ENCODE results near the gene BARX2. TPM values are rescaled to one million over a fixed set of nuclear protein-coding genes. Genes with fewer than 3 reads are reported as not detected.

The BARX2 gene
- total and polyA plus RNA-seq, 3 experiments from 2014 or later = not detected

DNA sequence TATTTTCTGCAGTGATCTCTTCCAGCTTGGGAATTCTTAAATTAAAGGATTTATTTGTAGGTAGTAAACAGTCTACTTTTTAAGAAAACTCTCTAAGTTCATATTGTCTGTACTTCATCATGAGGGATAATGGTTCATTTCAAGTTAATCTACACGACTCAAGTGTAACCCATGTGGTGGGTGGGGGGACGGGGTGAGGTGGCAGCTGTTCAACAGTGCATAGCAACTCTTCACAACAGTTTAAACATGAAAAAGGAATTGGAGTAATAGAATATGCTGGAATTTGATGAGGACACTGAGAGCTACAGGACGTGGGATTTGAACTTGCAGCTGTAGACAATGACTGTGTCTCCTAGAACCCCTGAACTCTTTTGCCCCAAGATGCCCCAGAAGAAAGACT is 20.8 kb downstream of the BARX2 start:
- Mint-ChIP-seq H3K4me3 (no peak overlapping the region), H3K27me3 (peaks cover 8 to 23% of the 10 kb centered on the region in 2 donors), H3K9me3 (peaks cover 0 to 4% (median 0%) of the 10 kb centered on the region in 5 donors), H3K27ac (no peak overlapping the region), H3K4me1 (no peaks in the 10 kb centered on the region), H3K36me3 (no peaks in the 10 kb centered on the region)
- H3K4me1 ChIP-seq (ENCODE audit: insufficient read depth, low read length) = no peaks in the 10 kb centered on the region
- ChIA-PET POLR2A (no interaction called here), CTCF (no interaction called here)
- no peaks in the 10 kb centered on the region for H3K27me3 ChIP-seq (ENCODE audit: insufficient read depth, low read length, poor library complexity, severe bottlenecking)
- no peak overlapping the region for H3K27ac ChIP-seq (ENCODE audit: low read depth, low read length)
- H3K36me3 ChIP-seq (ENCODE audit: insufficient read depth, low read length) = no peaks in the 10 kb centered on the region
- DNase-seq = no peak
- H3K4me3 ChIP-seq (ENCODE audit: low read length) = no peak overlapping the region
- no peaks in the 10 kb centered on the region for H3K9me3 ChIP-seq (ENCODE audit: low read length)

DNA sequence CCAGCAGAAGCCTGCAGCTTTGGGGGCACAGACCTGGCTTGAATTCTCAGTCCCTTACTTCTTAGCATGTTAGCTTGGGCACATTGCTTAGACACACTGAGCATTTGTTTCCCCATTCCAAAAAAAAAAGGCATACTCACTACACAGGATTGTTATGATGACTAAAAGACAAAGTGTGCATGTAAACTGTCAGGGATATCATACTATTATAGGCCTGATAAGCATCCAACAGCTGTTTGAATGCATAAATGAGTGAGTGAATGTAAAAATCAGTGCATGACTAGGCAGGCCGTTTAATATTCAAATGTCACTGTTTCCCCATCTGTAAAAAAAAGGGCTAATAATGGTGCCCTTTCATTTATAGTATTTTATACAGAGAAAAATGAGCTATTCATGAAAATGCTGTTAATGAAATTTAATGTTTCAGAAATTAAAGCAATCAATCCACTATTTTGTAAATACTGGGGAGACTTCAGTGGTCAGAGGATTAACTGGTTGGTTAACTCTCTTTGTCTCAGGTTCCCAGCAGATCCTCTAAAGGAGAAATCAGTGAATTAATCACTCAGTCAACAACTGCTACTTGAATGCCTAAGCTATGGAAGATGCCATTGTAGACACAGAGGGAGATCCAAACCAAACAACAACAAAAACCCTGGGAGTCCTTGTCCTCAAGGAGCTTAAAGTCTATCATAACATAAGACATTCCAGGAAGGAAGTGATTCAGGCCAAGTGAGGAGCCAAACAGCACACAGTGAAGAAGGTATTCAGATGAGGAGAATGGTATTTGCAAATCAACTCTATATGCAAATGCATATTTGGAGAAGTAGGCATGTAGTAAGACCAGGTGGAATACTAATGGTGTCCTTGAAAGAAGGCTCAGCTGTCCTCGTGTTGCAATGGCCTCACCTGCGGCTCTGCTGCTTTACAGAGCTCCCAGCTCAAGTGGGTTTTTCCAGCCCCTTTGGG is 26.8 kb downstream of the BARX2 start:
- no peak overlapping the region for H3K4me3 ChIP-seq (ENCODE audit: low read length)
- DNase-seq = no peak
- H3K9me3 Mint-ChIP-seq = peaks cover 0 to 4% (median 0%) of the 10 kb centered on the region in 5 donors
- H3K27me3 Mint-ChIP-seq = peaks cover 3 to 7% of the 10 kb centered on the region in 2 donors
- no peaks in the 10 kb centered on the region for H3K4me1 ChIP-seq (ENCODE audit: insufficient read depth, low read length)
- no peaks in the 10 kb centered on the region for H3K4me1 Mint-ChIP-seq
- no peaks in the 10 kb centered on the region for H3K9me3 ChIP-seq (ENCODE audit: low read length)
- no peaks in the 10 kb centered on the region for H3K36me3 ChIP-seq (ENCODE audit: insufficient read depth, low read length)
- no peaks in the 10 kb centered on the region for H3K27me3 ChIP-seq (ENCODE audit: insufficient read depth, low read length, poor library complexity, severe bottlenecking)
- no peaks in the 10 kb centered on the region for H3K36me3 Mint-ChIP-seq
- no peak overlapping the region for H3K4me3 Mint-ChIP-seq
- ChIA-PET CTCF (interaction anchor here (0.7 kb wide), 1 partner anchor 1805 kb away, joined by 3 read pairs; no protein-coding TSS in a partner anchor), POLR2A (no interaction called here)
- no peak overlapping the region for H3K27ac ChIP-seq (ENCODE audit: low read depth, low read length)
- no peak overlapping the region for H3K27ac Mint-ChIP-seq

DNA sequence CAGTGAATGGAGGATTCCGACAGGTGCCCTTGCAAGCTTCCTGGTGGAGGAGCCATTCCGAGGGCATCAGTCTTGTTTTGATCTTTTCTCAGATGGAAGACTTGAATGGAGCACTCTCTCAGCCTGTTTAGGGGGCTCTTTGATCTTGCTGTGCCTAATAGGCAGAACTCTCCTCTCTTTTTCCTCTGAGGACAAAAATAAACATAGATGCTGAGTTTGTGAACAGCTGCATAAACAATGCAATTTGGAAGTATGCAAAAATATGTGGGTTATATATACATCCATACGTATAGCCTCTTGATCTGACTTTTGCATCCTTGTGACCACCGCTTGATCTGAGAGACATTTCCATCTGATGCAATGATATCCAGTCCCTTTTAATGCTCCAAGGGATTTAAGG is 29.1 kb downstream of the BARX2 start:
- CTCF ChIA-PET = no interaction called here
- POLR2A ChIA-PET = no interaction called here
- Mint-ChIP-seq H3K27me3 (peaks cover 0 to 5% of the 10 kb centered on the region in 2 donors), H3K4me1 (no peaks in the 10 kb centered on the region), H3K36me3 (no peaks in the 10 kb centered on the region), H3K4me3 (no peak overlapping the region), H3K27ac (no peak overlapping the region), H3K9me3 (peaks cover 0 to 2% (median 0%) of the 10 kb centered on the region in 5 donors)
- H3K36me3 ChIP-seq (ENCODE audit: insufficient read depth, low read length) = no peaks in the 10 kb centered on the region
- no peaks in the 10 kb centered on the region for H3K27me3 ChIP-seq (ENCODE audit: insufficient read depth, low read length, poor library complexity, severe bottlenecking)
- no peak for DNase-seq
- H3K4me3 ChIP-seq (ENCODE audit: low read length) = no peak overlapping the region
- H3K27ac ChIP-seq (ENCODE audit: low read depth, low read length) = no peak overlapping the region
- no peaks in the 10 kb centered on the region for H3K9me3 ChIP-seq (ENCODE audit: low read length)
- no peaks in the 10 kb centered on the region for H3K4me1 ChIP-seq (ENCODE audit: insufficient read depth, low read length)

DNA sequence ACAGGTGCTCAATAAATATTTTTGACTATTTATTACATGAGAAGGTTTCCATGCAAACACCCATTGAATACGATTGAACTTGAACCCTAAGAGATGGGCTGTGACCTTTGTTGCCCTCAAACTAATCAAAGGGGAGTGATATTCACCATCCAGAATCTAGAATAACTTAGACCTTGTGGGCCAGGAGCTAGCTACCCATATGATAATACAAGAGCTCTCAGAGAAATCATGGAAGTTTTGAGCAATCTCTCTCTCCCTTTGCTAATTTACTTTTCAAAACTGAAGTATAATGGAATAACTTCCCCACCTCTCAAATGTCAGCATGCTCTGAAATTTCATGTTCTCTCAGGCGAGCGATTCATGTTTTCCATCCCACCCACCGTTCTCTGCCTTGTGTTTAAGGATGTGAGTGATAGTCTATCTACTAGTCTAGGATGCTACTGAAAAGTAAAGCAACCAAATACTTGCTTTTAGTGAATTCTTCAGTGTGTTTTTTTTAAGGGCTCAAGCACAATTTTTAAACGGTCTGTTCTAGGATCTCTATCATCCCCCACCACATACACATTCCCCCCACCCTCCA is 33.3 kb downstream of the BARX2 start:
- Mint-ChIP-seq H3K27me3 (peaks cover 2 to 3% of the 10 kb centered on the region in 2 donors), H3K36me3 (no peaks in the 10 kb centered on the region), H3K4me3 (no peak overlapping the region), H3K27ac (no peak overlapping the region), H3K4me1 (no peaks in the 10 kb centered on the region), H3K9me3 (peaks cover 0 to 2% (median 0%) of the 10 kb centered on the region in 5 donors)
- H3K27ac ChIP-seq (ENCODE audit: low read depth, low read length) = no peak overlapping the region
- no peak overlapping the region for H3K4me3 ChIP-seq (ENCODE audit: low read length)
- H3K27me3 ChIP-seq (ENCODE audit: insufficient read depth, low read length, poor library complexity, severe bottlenecking) = no peaks in the 10 kb centered on the region
- POLR2A ChIA-PET = no interaction called here
- H3K9me3 ChIP-seq (ENCODE audit: low read length) = no peaks in the 10 kb centered on the region
- no peaks in the 10 kb centered on the region for H3K4me1 ChIP-seq (ENCODE audit: insufficient read depth, low read length)
- no peak for DNase-seq
- H3K36me3 ChIP-seq (ENCODE audit: insufficient read depth, low read length) = no peaks in the 10 kb centered on the region
- CTCF ChIA-PET = no interaction called here

DNA sequence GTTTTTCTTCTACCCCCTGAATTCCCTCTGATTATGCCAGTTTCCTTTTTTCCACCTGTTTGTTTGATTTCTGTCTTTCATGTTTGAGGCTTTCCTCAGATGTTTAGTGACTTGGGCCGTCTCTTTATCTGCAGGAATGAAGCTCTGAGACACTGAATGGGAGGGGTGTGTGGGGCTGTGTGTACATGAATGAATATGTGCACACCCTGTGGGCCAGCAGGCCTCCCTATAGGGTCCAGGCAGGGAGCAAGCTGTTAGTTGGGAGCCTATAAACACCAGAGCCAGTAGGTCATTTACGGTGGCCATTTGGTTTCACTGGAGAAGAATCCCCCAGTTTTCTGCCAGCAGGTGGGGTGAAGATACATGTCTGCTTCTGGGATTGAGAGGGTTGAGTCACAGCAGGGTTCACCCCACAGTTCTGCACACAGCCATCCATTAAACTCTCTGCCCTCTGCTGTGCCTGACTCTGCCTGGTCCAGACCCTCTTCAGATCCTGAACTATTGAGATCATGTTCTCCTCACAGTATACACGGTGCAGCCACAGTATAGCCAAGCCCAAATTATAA is 34.8 kb downstream of the BARX2 start:
- H3K4me1 Mint-ChIP-seq = no peaks in the 10 kb centered on the region

DNA sequence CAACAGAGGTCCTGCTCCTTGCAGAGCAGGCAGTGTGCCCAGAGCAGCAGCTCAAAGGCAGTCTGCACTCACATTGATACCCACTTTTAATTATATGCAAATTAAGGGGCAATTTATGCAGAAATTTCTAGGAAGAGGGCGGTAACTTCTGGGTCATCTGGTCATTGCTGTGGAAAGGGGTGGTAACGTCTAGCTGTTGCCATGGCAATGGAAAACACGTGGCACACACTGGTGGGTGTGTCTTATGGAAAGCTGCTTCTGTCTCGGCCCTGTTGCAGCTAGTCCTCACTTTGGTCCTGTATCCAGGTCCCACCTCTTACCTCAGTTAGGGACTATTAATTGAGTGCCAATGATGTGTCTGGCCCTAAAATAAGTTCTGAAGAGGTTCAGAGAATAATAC is 36.8 kb downstream of the BARX2 start:
- no peak overlapping the region for H3K4me3 ChIP-seq (ENCODE audit: low read length)
- Mint-ChIP-seq H3K36me3 (no peaks in the 10 kb centered on the region), H3K4me3 (no peak overlapping the region), H3K4me1 (no peaks in the 10 kb centered on the region), H3K27me3 (peaks cover 2 to 3% of the 10 kb centered on the region in 2 donors), H3K9me3 (peaks cover 0 to 2% (median 0%) of the 10 kb centered on the region in 5 donors), H3K27ac (no peak overlapping the region)
- POLR2A ChIA-PET = no interaction called here
- CTCF ChIA-PET = no interaction called here
- no peaks in the 10 kb centered on the region for H3K27me3 ChIP-seq (ENCODE audit: insufficient read depth, low read length, poor library complexity, severe bottlenecking)
- H3K27ac ChIP-seq (ENCODE audit: low read depth, low read length) = no peak overlapping the region
- no peaks in the 10 kb centered on the region for H3K4me1 ChIP-seq (ENCODE audit: insufficient read depth, low read length)
- no peak for DNase-seq
- H3K9me3 ChIP-seq (ENCODE audit: low read length) = no peaks in the 10 kb centered on the region
- H3K36me3 ChIP-seq (ENCODE audit: insufficient read depth, low read length) = no peaks in the 10 kb centered on the region

More for the DNA sequence above, 34.8 kb downstream of the BARX2 start:
- H3K36me3 Mint-ChIP-seq = no peaks in the 10 kb centered on the region
- no peak overlapping the region for H3K4me3 Mint-ChIP-seq
- no peak for DNase-seq
- H3K9me3 Mint-ChIP-seq = peaks cover 0 to 2% (median 0%) of the 10 kb centered on the region in 5 donors
- CTCF ChIA-PET = interaction anchor here (1.1 kb wide), 1 partner anchor 11 kb away, joined by 3 read pairs; no protein-coding TSS in a partner anchor
- peaks cover 2 to 3% of the 10 kb centered on the region in 2 donors for H3K27me3 Mint-ChIP-seq
- Histone ChIP-seq H3K36me3 (ENCODE audit: insufficient read depth, low read length) (no peaks in the 10 kb centered on the region), H3K27me3 (ENCODE audit: insufficient read depth, low read length, poor library complexity, severe bottlenecking) (no peaks in the 10 kb centered on the region), H3K9me3 (ENCODE audit: low read length) (no peaks in the 10 kb centered on the region), H3K27ac (ENCODE audit: low read depth, low read length) (no peak overlapping the region), H3K4me1 (ENCODE audit: insufficient read depth, low read length) (no peaks in the 10 kb centered on the region), H3K4me3 (ENCODE audit: low read length) (no peak overlapping the region)
- H3K27ac Mint-ChIP-seq = no peak overlapping the region
- POLR2A ChIA-PET = no interaction called here

DNA sequence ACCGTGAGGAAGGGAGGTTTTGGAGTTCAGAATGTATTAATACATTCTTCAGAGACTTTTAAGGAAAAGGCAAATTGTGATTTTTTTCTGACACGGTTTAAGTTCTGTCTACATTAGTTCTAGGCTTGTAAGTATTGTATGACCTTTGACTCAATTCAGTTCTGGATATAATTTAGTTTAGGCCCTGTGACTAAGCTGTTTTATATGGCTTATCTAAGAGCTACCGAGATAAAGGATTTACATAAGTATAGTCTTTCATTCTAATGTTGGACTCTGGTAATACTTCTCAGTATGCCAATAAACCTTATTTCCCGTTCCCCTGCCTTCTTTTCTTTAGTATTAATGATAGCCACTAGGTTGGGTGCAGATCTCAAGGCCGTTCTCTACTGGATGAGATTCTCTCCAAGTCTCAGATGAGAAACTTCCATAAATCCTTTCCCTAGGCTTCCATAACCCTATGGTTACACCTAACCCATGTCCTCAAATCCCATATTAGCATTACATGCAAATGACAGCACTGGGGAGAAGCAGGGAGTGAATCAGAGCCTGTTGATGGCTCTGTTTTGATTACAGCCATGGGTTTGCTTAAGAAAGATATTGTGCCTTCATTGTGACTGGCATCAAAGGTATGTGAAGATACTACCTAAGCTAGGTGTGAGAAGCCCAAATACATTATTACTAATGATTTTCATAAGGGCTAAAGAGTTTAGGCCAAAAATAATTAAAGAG is 38.7 kb downstream of the BARX2 start:
- ChIA-PET POLR2A (no interaction called here), CTCF (no interaction called here)
- no peak overlapping the region for H3K27ac Mint-ChIP-seq
- H3K4me3 Mint-ChIP-seq = no peak overlapping the region
- H3K9me3 ChIP-seq (ENCODE audit: low read length) = no peaks in the 10 kb centered on the region
- no peaks in the 10 kb centered on the region for H3K4me1 Mint-ChIP-seq
- H3K36me3 Mint-ChIP-seq = no peaks in the 10 kb centered on the region
- no peak overlapping the region for H3K4me3 ChIP-seq (ENCODE audit: low read length)
- H3K27me3 Mint-ChIP-seq = peaks cover 2 to 3% of the 10 kb centered on the region in 2 donors
- H3K27me3 ChIP-seq (ENCODE audit: insufficient read depth, low read length, poor library complexity, severe bottlenecking) = no peaks in the 10 kb centered on the region
- DNase-seq = no peak
- H3K4me1 ChIP-seq (ENCODE audit: insufficient read depth, low read length) = no peaks in the 10 kb centered on the region
- H3K9me3 Mint-ChIP-seq = no peaks in the 10 kb centered on the region
- H3K27ac ChIP-seq (ENCODE audit: low read depth, low read length) = no peak overlapping the region
- H3K36me3 ChIP-seq (ENCODE audit: insufficient read depth, low read length) = no peaks in the 10 kb centered on the region

All from CD8-positive, alpha-beta memory T cell (primary cell).